Ovary (tissue), 9 donors: ENCODE data around the gene CHRM4. TPM values are rescaled to one million over a fixed set of nuclear protein-coding genes. Genes with fewer than 3 reads are reported as not detected.

ENCODE experiments used
- DNase-seq, 5 donors: peaks; one replicate each; pipeline ENCODE4 v3.0.0-alpha.2; 2019 to 2020
- H3K27ac ChIP-seq, 2 donors: fragments of 200-600 bp; one replicate each; pipeline versions ENCODE4 v1.5.1 to v1.8.0; 2019 to 2022
- H3K27me3 ChIP-seq: fragments of 200-600 bp; one replicate; pipeline ENCODE4 v1.8.0; 2022
- H3K36me3 ChIP-seq: fragments of 200-600 bp; sonication (generic); one replicate; pipeline ENCODE4 v1.5.1; 2019
- H3K4me1 ChIP-seq: one replicate; pipeline ENCODE4 v1.8.1; 2013; ENCODE audit warnings: mild to moderate bottlenecking, moderate library complexity; ENCODE audit not compliant: insufficient read depth
- H3K4me3 ChIP-seq: fragments of 200-600 bp; sonication (generic); one replicate; pipeline ENCODE4 v1.5.1; 2017
- H3K9me3 ChIP-seq, 2 donors: fragments of 200-600 bp in 1 of 2; sonication (generic) in 1 of 2; one replicate each; pipeline versions ENCODE4 v1.5.1 to v1.8.1; 2013 to 2019; ENCODE audit warnings: mild to moderate bottlenecking in 1 of 2, moderate library complexity in 1 of 2
- CTCF ChIP-seq, 3 donors: fragments of 450-650 bp in 2 of 3; fragments of 200-600 bp in 1 of 3; IDR thresholded peaks; one replicate each; pipeline versions ENCODE4 v1.5.1 to v1.8.0; 2016 to 2022; ENCODE audit warnings: antibody characterized with exemption in 3 of 3, mild to moderate bottlenecking in 1 of 3
- EP300 ChIP-seq: sonication (generic); formaldehyde crosslinking; IDR thresholded peaks from one replicate; pipeline ENCODE4 v1.6.1; 2017; ENCODE audit warnings: antibody characterized with exemption
- POLR2A ChIP-seq: fragments of 450-650 bp; IDR thresholded peaks from one replicate; pipeline ENCODE4 v1.6.1; 2017; ENCODE audit warnings: antibody characterized with exemption, mild to moderate bottlenecking, moderate library complexity
- WGBS, 3 donors: extraction: QIAGEN DNeasy Blood & Tissue Kit in 1 of 3; methylation state at CpG; one replicate each; pipeline versions ENCODE4 v1.1.5 to v1.1.7; 2013 to 2017; 5-methylcytosine and 5-hydroxymethylcytosine counted together
- intact Hi-C, 4 donors: fragments of 100-400 bp; cut with DNase I; formaldehyde crosslinking; loops; one replicate each; pipeline versions ENCODE4 v1.11.0 to v1.15.1; 2022 to 2023
- polyA plus RNA-seq, 2 donors: library from polyadenylated mRNA; stranded (reverse); fragments of 200-250 nt in 1 of 2; fragments of 350-450 nt in 1 of 2; fragmentation: Illumina TruSeq in 1 of 2; extraction: RNeasy Lipid Tissue Mini Kit (QIAGEN cat#74804) in 1 of 2; gene quantifications; one replicate each; pipeline ENCODE4 v1.2.3, GENCODE V29; 2013 to 2014
- total RNA-seq, 7 donors: library from RNA; depleted of rRNA in 2 of 7; stranded (reverse); fragments of >200 nt in 2 of 7; fragmentation: NEBNext Ultra II Directional in 3 of 7; extraction: Animal tissue kit (Norgen Biotek cat#: 25700) in 3 of 7; gene quantifications; one replicate each; pipeline versions ENCODE4 v1.1.0 to v1.2.4, GENCODE V29; 2016 to 2023
- donor health status: DM: no; HTN: no; CAD: no; lungs with moderate emphysema.
- donor health status: DM: no; HTN: no; CAD: no.
- donor health status: Bipolar disorder and iron deficiency.
- donor health status: DM: yes; HTN: yes; CAD: no.
- donor health status: DM: no; HTN: no; CAD: no.
- donor health status: DM: yes; HTN: yes; CAD: no.

Gene CHRM4
- total and polyA plus RNA-seq, 9 donors = 0.16 to 0.42 (median 0.21) TPM; not detected in 3

DNA sequence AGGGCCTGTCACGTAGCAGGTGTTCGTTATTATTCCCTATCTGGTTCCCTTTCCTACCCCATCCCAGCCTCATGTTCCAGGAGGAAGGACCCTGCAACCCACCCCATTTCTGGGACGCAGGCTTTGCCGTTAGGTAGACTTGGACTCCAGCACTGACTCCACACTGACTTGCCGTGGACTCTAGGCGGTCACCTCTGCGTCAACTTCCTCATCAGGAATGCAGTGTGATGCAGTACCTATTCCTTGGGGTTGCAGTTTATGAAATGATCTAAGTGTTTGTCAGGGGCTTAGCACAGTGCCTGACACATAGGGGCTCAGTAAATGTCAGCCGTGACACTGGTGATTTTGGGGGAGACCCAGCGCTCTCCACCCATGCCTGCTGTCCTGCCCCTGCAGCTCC, 27.5 kb downstream of the CHRM4 start:
- intact Hi-C loops = no loop called here
- Histone ChIP-seq H3K4me1 (peaks cover 13% of the 10 kb centered on the region), H3K27me3 (no peaks in the 10 kb centered on the region), H3K4me3 (no peak overlapping the region), H3K36me3 (no peaks in the 10 kb centered on the region), H3K9me3 (no peaks in the 10 kb centered on the region), H3K27ac (no peak overlapping the region)
- no peak for DNase-seq
- TF ChIP-seq EP300 (no peak), CTCF (IDR thresholded peaks at IDR 0.05) (no peak), POLR2A (no peak)
- WGBS, 3 donors = 86 to 94% (median 92%) methylated on average over 9 of the region's 9 CpGs

- Histone ChIP-seq H3K36me3 (no peaks in the 10 kb centered on the region), H3K27me3 (no peaks in the 10 kb centered on the region), H3K27ac (no peak overlapping the region), H3K9me3 (no peaks in the 10 kb centered on the region), H3K4me3 (no peak overlapping the region), H3K4me1 (peaks cover 13% of the 10 kb centered on the region)
- intact Hi-C loops = no loop called here
- no peak for TF ChIP-seq EP300
- no peak for TF ChIP-seq CTCF (IDR thresholded peaks at IDR 0.05)
- no peak for TF ChIP-seq POLR2A
- DNase-seq = no peak
- WGBS, 3 donors = 82 to 88% (median 88%) methylated on average over 20 to 21 of the region's 21 CpGs
Observed at GRCh38 chr11:46363455-46364005, 28.0 kb downstream of the CHRM4 start.

DNA sequence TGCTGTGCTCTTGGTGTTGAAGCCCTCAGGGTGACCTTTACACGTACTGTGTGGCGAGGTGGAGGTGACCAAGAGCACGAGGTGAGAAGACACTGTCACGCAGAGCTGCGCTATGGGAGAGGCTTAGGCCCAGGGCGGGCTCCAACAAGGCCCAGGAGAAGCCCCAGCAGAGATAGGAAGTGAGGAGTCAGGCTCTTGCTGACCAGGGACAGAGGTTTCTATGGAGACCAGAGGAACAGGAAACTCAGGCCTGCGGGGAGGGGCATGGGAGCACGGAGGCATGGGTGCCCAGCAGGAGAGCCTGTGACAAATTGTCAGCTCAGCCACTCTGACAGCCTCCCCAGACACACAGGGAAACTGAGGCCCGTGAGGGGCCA, 28.6 kb downstream of the CHRM4 start:
- intact Hi-C loops = no loop called here
- TF ChIP-seq CTCF (IDR thresholded peaks at IDR 0.05) = no peak
- TF ChIP-seq POLR2A = no peak
- no peak for TF ChIP-seq EP300
- Histone ChIP-seq H3K27ac (no peak overlapping the region), H3K36me3 (no peaks in the 10 kb centered on the region), H3K4me3 (no peak overlapping the region), H3K9me3 (no peaks in the 10 kb centered on the region), H3K27me3 (no peaks in the 10 kb centered on the region), H3K4me1 (peaks cover 12% of the 10 kb centered on the region)
- WGBS, 3 donors = 71 to 75% (median 71%) methylated on average over 8 to 9 of the region's 9 CpGs
- no peak for DNase-seq

DNA sequence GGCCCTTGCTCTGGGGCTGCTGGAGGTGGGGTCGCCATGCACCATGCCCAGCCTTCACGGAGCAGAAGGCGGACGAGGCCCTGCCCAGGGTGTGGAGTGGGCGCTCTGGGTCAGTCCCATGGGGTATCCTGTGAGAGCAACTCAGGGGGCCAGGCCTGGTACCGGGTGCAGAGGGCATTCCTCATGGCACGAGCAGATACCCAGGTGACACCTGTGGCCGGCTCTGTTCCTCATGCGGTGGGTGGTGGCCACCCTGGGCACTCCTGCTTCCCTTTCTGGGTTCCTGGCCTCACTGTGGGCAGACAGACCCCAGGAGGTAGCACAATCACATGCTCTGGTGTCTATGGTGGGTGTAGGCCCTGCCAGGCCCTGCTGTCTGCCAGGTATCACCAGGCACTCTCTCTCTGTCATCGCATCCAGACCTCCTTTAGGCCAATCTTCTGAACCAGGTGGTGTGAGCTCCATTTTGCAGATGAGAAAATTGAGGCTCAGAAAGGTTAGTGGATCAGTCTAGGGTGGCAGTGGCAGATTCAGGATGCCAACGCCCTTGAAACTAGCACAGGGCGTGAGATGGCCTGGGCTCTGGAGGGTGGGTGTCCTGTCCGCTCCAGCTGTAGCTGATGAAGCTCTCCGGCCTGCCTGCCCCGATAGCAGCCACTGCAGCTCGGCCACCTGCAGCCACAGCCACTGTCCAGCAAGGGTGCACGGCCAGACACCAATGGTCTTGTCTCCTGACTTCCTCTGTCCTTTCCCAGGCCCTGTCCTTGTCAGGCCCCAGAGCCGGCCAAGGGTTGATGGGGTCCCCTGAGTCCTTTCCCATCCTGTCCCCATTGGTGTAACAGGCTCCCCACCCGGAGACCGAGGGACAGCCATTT, 29.2 kb downstream of the CHRM4 start:
- Histone ChIP-seq H3K4me1 (peaks cover 9% of the 10 kb centered on the region), H3K27ac (no peak overlapping the region), H3K4me3 (no peak overlapping the region), H3K9me3 (no peaks in the 10 kb centered on the region), H3K36me3 (no peaks in the 10 kb centered on the region), H3K27me3 (no peaks in the 10 kb centered on the region)
- intact Hi-C loops = no loop called here
- DNase-seq = no peak
- 78 to 86% (median 85%) methylated on average over 19 to 20 of the region's 20 CpGs for WGBS, 3 donors
- TF ChIP-seq EP300 = no peak
- no peak for TF ChIP-seq CTCF (IDR thresholded peaks at IDR 0.05)
- no peak for TF ChIP-seq POLR2A
